HCT116 (cell line): ENCODE results near the gene PCNX1. TPM values are rescaled to one million over a fixed set of nuclear protein-coding genes. Genes with fewer than 3 reads are reported as not detected.

Experiments used
- ATAC-seq: fragments of 200-7000 bp; cut with Tn5 transposase; 2 replicates; pipeline ENCODE4 v1.9.1; 2020; ENCODE audit warnings: mild to moderate bottlenecking, moderate library complexity
- BruUV-seq: library from RNA; stranded (reverse); fragments of 400-500 nt; replicated peaks from 2 replicates; lab custom pipeline; 2021; lab: Mats Ljungman, UMichigan
- CTCF ChIA-PET: fragments of 300-600 bp; sonication (Branson Sonifier 250); formaldehyde crosslinking; loops from one replicate; lab custom pipeline; 2021; ENCODE audit warnings: antibody characterized with exemption; lab: Charles Lee
- POLR2A ChIA-PET: fragments of 300-600, 350-600 bp; sonication (Branson Sonifier 250); formaldehyde crosslinking; loops from one replicate; lab custom pipeline; 2021; ENCODE audit warnings: antibody characterized with exemption; lab: Charles Lee
- RAD21 ChIA-PET, 2 experiments: fragments of 300-600 bp; sonication (Branson Sonifier 250); formaldehyde crosslinking; loops; one replicate each; lab custom pipeline; 2023; ENCODE audit warnings: low total read pairs in 2 of 2; ENCODE audit not compliant: uncharacterized antibody in 2 of 2, unreplicated experiment in 2 of 2, low non-redundant PET in 1 of 2; lab: Charles Lee
- DNase-seq: peaks from one replicate; pipeline ENCODE4 v3.0.0-alpha.2; 2010; ENCODE audit warnings: low read depth, low spot score
- H2AFZ ChIP-seq: fragments of 200-600 bp; shearing (Covaris generic), sonication (generic); 2 replicates; pipeline ENCODE4 v1.6.1; 2017; ENCODE audit warnings: low read depth, mixed run types, mixed read lengths, antibody characterized with exemption, low read length; ENCODE audit not compliant: poor library complexity, severe bottlenecking
- H3K27ac ChIP-seq: 2 replicates; pipeline ENCODE4 v1.5.1; 2012; ENCODE audit warnings: low read depth, low read length
- H3K27me3 ChIP-seq: fragments of 200-600 bp; sonication (generic); 2 replicates; pipeline ENCODE4 v1.6.1; 2016; ENCODE audit warnings: mixed run types, low read length, mixed read lengths; ENCODE audit not compliant: insufficient read depth
- H3K36me3 ChIP-seq, 2 experiments: fragments of 200-500 bp in 1 of 2; fragments of 200-600 bp in 1 of 2; sonication (Bioruptor generic) in 1 of 2; sonication (generic) in 1 of 2; 2 replicates each; pipeline versions ENCODE4 v1.5.1 to v1.6.1; 2014 to 2016; ENCODE audit warnings: low read length in 2 of 2, inconsistent platforms in 1 of 2, mixed read lengths in 1 of 2, mixed run types in 1 of 2; ENCODE audit not compliant: insufficient read depth in 2 of 2, control insufficient read depth in 1 of 2
- H3K4me1 ChIP-seq, 2 experiments: fragments of 200-600 bp in 1 of 2; sonication (generic) in 1 of 2; 2 replicates each; pipeline versions ENCODE4 v1.5.1 to v1.6.1; 2012 to 2017; ENCODE audit warnings: low read length in 2 of 2, inconsistent platforms in 1 of 2, mild to moderate bottlenecking in 1 of 2, mixed read lengths in 1 of 2, mixed run types in 1 of 2, moderate library complexity in 1 of 2; ENCODE audit not compliant: insufficient read depth in 2 of 2, control insufficient read depth in 1 of 2
- H3K4me2 ChIP-seq: fragments of 200-600 bp; sonication (generic); 2 replicates; pipeline ENCODE4 v1.6.1; 2017; ENCODE audit warnings: mixed run types, low read length, mixed read lengths
- H3K4me3 ChIP-seq, 2 experiments: fragments of 200-600 bp in 1 of 2; sonication (generic) in 1 of 2; replicated peaks in 1 of 2; 2 replicates each; pipeline ENCODE4 v1.5.1; 2011 to 2016; ENCODE audit warnings: low read length in 2 of 2, control low read depth in 1 of 2, low read depth in 1 of 2, mild to moderate bottlenecking in 1 of 2, mixed read lengths in 1 of 2, mixed run types in 1 of 2
- H3K79me2 ChIP-seq: fragments of 200-600 bp; sonication (generic); 2 replicates; pipeline ENCODE4 v1.6.1; 2017; ENCODE audit warnings: mild to moderate bottlenecking, mixed run types, low read length, moderate library complexity, mixed read lengths; ENCODE audit not compliant: insufficient read depth
- H3K9ac ChIP-seq: fragments of 200-600 bp; sonication (generic); 2 replicates; pipeline ENCODE4 v1.6.1; 2016; ENCODE audit warnings: low read length, mixed read lengths
- H3K9me2 ChIP-seq: fragments of 200-600 bp; sonication (generic), shearing (Covaris generic); 2 replicates; pipeline ENCODE4 v1.6.1; 2017; ENCODE audit warnings: mixed run types, mild to moderate bottlenecking, moderate library complexity; ENCODE audit not compliant: insufficient read depth
- H3K9me3 ChIP-seq, 2 experiments: fragments of 200-500 bp in 1 of 2; fragments of 200-600 bp in 1 of 2; sonication (Bioruptor generic) in 1 of 2; sonication (generic) in 1 of 2; 2 replicates each; pipeline ENCODE4 v1.6.1; 2014 to 2017; ENCODE audit warnings: low read length in 2 of 2, mixed read lengths in 2 of 2, inconsistent platforms in 1 of 2, low read depth in 1 of 2, mild to moderate bottlenecking in 1 of 2, mixed run types in 1 of 2, moderate library complexity in 1 of 2; ENCODE audit not compliant: control insufficient read depth in 1 of 2, insufficient read depth in 1 of 2
- H4K20me1 ChIP-seq: fragments of 200-600 bp; sonication (generic), shearing (Covaris generic); 2 replicates; pipeline ENCODE4 v1.6.1; 2017; ENCODE audit warnings: mixed run types, mild to moderate bottlenecking, moderate library complexity; ENCODE audit not compliant: insufficient read depth
- CEBPB ChIP-seq: IDR thresholded peaks from 2 replicates; pipeline ENCODE4 v1.6.1; 2012; ENCODE audit warnings: low read depth
- EGR1 ChIP-seq: IDR thresholded peaks from 2 replicates; pipeline ENCODE4 v1.6.1; 2012; ENCODE audit warnings: low read depth
- EZH2 ChIP-seq: fragments of 200-600 bp; sonication (generic); IDR thresholded peaks from 2 replicates; pipeline ENCODE4 v1.6.1; 2017; ENCODE audit warnings: antibody characterized with exemption, mixed run types
- EZH2phosphoT487 ChIP-seq: fragments of 200-600 bp; IDR thresholded peaks from 2 replicates; pipeline ENCODE4 v1.6.1; 2018; ENCODE audit warnings: antibody characterized with exemption, borderline replicate concordance
- FOSL1 ChIP-seq: IDR thresholded peaks from 2 replicates; pipeline ENCODE4 v1.6.1; 2012; ENCODE audit warnings: low read depth
- POLR2A ChIP-seq: IDR thresholded peaks from 2 replicates; pipeline ENCODE4 v1.7.0; 2011; ENCODE audit warnings: borderline replicate concordance; ENCODE audit not compliant: insufficient read depth, insufficient read length; ENCODE audit errors: extremely low read depth
- SIN3A ChIP-seq: IDR thresholded peaks from 2 replicates; pipeline ENCODE4 v1.6.1; 2012; ENCODE audit warnings: low read depth
- SP1 ChIP-seq: IDR thresholded peaks from 2 replicates; pipeline ENCODE4 v1.6.1; 2012; ENCODE audit warnings: low read depth
- SRF ChIP-seq: IDR thresholded peaks from 2 replicates; pipeline ENCODE4 v1.6.1; 2012; ENCODE audit warnings: low read depth
- TCF7L2 ChIP-seq: IDR thresholded peaks from 2 replicates; pipeline ENCODE4 v1.7.0; 2011; ENCODE audit warnings: borderline replicate concordance, inconsistent platforms; ENCODE audit not compliant: insufficient read depth, insufficient read length; ENCODE audit errors: extremely low read depth
- ZFX ChIP-seq: fragments of 450-650 bp; IDR thresholded peaks from 2 replicates; pipeline ENCODE4 v1.6.1; 2017
- ZNF274 ChIP-seq: fragments of 200-500 bp; sonication (Bioruptor generic); IDR thresholded peaks from 2 replicates; pipeline ENCODE4 v1.6.1; 2014; ENCODE audit warnings: mild to moderate bottlenecking, low read depth, low read length, inconsistent platforms
- intact Hi-C: fragments of 100-400 bp; cut with micrococcal nuclease; formaldehyde crosslinking; loops from 2 replicates; pipeline ENCODE4 v1.10.0; 2022
- total RNA-seq: library from RNA; stranded (reverse); gene quantifications from one replicate; pipeline ENCODE4 v1.2.1, GENCODE V29; 2021; ENCODE audit not compliant: unreplicated experiment
- TF ChIP-seq, protein P1 (sequence below), 3 experiments: fragments of 200-600 bp in 1 of 3; sonication (generic) in 1 of 3; IDR thresholded peaks in 2 of 3; conservative IDR thresholded peaks in 1 of 3; 2 replicates each; pipeline ENCODE4 v1.5.1; 2012 to 2017; ENCODE audit warnings: low read depth in 2 of 3, low read length in 2 of 3, antibody characterized with exemption in 1 of 3, borderline replicate concordance in 1 of 3, control low read depth in 1 of 3, mild to moderate bottlenecking in 1 of 3, mixed read lengths in 1 of 3, mixed run types in 1 of 3, moderate library complexity in 1 of 3; ENCODE audit not compliant: insufficient read depth in 1 of 3
- TF ChIP-seq, protein P2 (sequence below): IDR thresholded peaks from 2 replicates; pipeline ENCODE4 v1.6.1; 2011; ENCODE audit warnings: mild to moderate bottlenecking, low read length, moderate library complexity; ENCODE audit not compliant: insufficient replicate concordance; ENCODE audit errors: extremely low read depth

PCNX1 gene
- total RNA-seq, 1 experiment from 2014 or later, result 52.2 TPM

DNA sequence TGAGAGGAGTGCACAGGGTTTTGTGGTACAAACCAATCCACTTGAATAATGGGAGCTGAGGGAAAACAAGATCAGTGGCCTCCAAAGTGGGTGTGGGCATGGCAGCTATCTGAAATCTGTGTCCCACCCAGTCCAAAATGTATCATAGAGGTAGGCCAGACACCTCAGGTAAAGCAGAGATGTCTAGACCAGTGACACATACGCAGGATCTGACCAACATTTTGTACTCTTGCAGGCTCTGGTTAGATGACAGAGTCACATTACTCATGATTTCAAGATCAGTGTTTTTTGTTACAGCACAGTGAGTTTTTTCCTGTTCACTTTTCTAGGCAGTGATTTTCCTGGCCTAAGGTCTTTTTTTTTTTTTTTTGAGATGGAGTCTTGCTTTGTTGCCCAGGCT is 211.8 kb downstream of the PCNX1 start:
- no peaks in the 10 kb centered on the region for H4K20me1 ChIP-seq
- no peaks in the 10 kb centered on the region for H3K9me3 ChIP-seq
- no peak overlapping the region for H3K4me3 ChIP-seq
- H2AFZ ChIP-seq, result no peak overlapping the region
- H3K27ac ChIP-seq, result no peak overlapping the region
- DNase-seq, result no peak
- H3K36me3 ChIP-seq, result no peaks in the 10 kb centered on the region
- CTCF ChIA-PET, result interaction anchor here (2.5 kb wide), 1 partner anchor 15 kb away, joined by 8 read pairs; no protein-coding TSS in a partner anchor
- TF ChIP-seq, protein P1, sequence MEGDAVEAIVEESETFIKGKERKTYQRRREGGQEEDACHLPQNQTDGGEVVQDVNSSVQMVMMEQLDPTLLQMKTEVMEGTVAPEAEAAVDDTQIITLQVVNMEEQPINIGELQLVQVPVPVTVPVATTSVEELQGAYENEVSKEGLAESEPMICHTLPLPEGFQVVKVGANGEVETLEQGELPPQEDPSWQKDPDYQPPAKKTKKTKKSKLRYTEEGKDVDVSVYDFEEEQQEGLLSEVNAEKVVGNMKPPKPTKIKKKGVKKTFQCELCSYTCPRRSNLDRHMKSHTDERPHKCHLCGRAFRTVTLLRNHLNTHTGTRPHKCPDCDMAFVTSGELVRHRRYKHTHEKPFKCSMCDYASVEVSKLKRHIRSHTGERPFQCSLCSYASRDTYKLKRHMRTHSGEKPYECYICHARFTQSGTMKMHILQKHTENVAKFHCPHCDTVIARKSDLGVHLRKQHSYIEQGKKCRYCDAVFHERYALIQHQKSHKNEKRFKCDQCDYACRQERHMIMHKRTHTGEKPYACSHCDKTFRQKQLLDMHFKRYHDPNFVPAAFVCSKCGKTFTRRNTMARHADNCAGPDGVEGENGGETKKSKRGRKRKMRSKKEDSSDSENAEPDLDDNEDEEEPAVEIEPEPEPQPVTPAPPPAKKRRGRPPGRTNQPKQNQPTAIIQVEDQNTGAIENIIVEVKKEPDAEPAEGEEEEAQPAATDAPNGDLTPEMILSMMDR (IDR thresholded peaks at IDR 0.05 in 2 of 3, conservative IDR thresholded peaks at IDR 0.05 in 1 of 3; ENCODE audit: borderline replicate concordance in 1 of 3, insufficient read depth in 1 of 3, low read depth in 2 of 3, low read length in 2 of 3), result no peak
- no peak for TF ChIP-seq ZNF274
- TF ChIP-seq FOSL1, result no peak
- no peak for TF ChIP-seq POLR2A
- TF ChIP-seq SIN3A, result no peak
- no peak for TF ChIP-seq EZH2
- no peak for TF ChIP-seq SRF
- TF ChIP-seq CEBPB, result no peak
- no peak for TF ChIP-seq ZFX
- TF ChIP-seq EZH2phosphoT487, result no peak
- no peak for TF ChIP-seq SP1
- no peak for TF ChIP-seq EGR1
- TF ChIP-seq TCF7L2, result no peak
- TF ChIP-seq, protein P2, sequence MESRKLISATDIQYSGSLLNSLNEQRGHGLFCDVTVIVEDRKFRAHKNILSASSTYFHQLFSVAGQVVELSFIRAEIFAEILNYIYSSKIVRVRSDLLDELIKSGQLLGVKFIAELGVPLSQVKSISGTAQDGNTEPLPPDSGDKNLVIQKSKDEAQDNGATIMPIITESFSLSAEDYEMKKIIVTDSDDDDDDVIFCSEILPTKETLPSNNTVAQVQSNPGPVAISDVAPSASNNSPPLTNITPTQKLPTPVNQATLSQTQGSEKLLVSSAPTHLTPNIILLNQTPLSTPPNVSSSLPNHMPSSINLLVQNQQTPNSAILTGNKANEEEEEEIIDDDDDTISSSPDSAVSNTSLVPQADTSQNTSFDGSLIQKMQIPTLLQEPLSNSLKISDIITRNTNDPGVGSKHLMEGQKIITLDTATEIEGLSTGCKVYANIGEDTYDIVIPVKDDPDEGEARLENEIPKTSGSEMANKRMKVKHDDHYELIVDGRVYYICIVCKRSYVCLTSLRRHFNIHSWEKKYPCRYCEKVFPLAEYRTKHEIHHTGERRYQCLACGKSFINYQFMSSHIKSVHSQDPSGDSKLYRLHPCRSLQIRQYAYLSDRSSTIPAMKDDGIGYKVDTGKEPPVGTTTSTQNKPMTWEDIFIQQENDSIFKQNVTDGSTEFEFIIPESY, result no peak
- no TSS peak for BruUV-seq
- RAD21 ChIA-PET, result no interaction called here
- no peak overlapping the region for H3K4me2 ChIP-seq
- peaks cover 0 to 12% of the 10 kb centered on the region in 2 experiments; a peak in 2 of 4 replicates for H3K4me1 ChIP-seq
- intact Hi-C loops, result no loop called here
- H3K9ac ChIP-seq, result no peak overlapping the region
- H3K9me2 ChIP-seq, result no peaks in the 10 kb centered on the region
- POLR2A ChIA-PET, result no interaction called here
- H3K79me2 ChIP-seq, result no peaks in the 10 kb centered on the region
- ATAC-seq, result no peak
- H3K27me3 ChIP-seq, result no peaks in the 10 kb centered on the region
